ENCODE results near the gene TOE1.

DNA sequence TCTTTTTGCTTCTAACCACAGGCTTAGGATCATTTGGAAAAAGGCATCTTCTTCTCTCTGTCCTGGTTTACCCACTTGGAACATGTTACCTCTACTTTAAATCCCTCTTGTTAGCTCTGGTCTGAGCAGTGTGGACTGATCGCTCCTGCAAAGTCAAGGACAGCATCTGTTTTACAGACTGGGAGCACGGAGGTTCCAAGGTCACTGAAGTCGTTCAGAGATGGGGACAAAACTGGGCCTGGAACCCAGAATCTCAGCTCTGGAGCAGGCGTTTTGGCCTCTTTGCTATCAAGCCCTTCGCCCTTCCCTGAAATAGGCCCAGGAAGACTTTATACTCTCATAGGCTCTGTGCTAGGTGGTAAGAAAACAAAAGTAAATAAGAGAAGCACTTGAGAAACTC, 11.5 kb downstream of the TOE1 start:
- no peak for TF ChIP-seq POLR2AphosphoS5 (IDR thresholded peaks at IDR 0.05; ENCODE audit: low read depth)
- TF ChIP-seq, protein P1, sequence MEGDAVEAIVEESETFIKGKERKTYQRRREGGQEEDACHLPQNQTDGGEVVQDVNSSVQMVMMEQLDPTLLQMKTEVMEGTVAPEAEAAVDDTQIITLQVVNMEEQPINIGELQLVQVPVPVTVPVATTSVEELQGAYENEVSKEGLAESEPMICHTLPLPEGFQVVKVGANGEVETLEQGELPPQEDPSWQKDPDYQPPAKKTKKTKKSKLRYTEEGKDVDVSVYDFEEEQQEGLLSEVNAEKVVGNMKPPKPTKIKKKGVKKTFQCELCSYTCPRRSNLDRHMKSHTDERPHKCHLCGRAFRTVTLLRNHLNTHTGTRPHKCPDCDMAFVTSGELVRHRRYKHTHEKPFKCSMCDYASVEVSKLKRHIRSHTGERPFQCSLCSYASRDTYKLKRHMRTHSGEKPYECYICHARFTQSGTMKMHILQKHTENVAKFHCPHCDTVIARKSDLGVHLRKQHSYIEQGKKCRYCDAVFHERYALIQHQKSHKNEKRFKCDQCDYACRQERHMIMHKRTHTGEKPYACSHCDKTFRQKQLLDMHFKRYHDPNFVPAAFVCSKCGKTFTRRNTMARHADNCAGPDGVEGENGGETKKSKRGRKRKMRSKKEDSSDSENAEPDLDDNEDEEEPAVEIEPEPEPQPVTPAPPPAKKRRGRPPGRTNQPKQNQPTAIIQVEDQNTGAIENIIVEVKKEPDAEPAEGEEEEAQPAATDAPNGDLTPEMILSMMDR (IDR thresholded peaks at IDR 0.05; ENCODE audit: insufficient read depth, low read length), result no peak
